GM19023 (cell line): ENCODE results near the gene RIBC2.
"Not testable (repeated sequence)": the region's sequence is repeated elsewhere in the genome, so short reads cannot be mapped to it uniquely, and the experiment has no call there.

Source experiments
- ATAC-seq: cut with Tn5 transposase; IDR thresholded peaks from one replicate; pipeline ENCODE4 v1.9.1; 2021; ENCODE audit warnings: mild to moderate bottlenecking, moderate library complexity; ENCODE audit not compliant: unreplicated experiment

The RIBC2 gene, protein sequence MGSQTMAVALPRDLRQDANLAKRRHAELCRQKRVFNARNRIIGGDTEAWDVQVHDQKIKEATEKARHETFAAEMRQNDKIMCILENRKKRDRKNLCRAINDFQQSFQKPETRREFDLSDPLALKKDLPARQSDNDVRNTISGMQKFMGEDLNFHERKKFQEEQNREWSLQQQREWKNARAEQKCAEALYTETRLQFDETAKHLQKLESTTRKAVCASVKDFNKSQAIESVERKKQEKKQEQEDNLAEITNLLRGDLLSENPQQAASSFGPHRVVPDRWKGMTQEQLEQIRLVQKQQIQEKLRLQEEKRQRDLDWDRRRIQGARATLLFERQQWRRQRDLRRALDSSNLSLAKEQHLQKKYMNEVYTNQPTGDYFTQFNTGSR

DNA sequence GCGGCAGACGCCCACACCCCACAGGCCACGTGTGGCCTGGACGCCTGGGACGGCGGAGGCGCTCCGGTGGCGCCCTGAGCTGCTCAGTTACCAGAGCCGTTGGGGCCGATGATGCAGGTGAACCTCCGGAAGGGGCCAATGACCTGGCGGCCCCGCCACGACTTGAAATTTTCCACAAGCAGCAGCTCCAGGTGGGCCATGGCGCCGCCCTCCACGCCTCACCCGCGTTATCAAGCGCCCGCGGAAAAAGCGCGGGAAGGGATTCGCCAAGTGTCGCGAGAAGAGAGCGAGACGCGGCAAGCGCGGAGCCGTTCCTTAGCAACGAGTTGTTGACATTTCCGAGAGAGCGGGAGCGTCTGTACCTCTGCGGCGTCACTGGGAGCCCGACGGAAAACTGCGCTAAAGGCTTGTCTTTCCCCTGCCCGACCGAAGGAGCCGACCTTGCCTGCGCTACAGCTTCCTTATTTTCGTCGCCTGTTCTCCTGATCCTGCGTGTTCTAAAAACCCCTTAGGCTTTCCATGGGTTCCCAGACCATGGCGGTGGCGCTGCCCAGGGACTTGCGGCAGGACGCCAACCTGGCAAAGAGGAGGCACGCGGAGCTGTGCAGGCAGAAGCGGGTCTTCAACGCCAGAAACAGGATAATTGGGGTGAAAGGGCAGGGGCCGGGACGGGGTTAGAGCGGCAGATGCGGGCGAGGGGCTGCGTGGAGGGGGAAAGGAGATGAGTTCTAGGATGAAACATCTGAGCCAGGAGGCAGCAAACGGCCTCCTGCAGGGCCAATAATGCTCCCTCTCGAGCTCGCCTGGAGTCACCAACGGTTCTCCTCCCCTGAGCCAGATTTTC is at the start of gene RIBC2, which contains the start of gene SMC1B:
Gene RIBC2, plus strand, starts transcription at position 326 of the 844 bp plus-strand sequence. Its CDS starts 194 bp downstream, at position 520.
Gene SMC1B, minus strand, starts transcription at position 232 of the 844 bp plus-strand sequence. Its CDS starts 32 bp downstream, at position 200.
- no peak for ATAC-seq

DNA sequence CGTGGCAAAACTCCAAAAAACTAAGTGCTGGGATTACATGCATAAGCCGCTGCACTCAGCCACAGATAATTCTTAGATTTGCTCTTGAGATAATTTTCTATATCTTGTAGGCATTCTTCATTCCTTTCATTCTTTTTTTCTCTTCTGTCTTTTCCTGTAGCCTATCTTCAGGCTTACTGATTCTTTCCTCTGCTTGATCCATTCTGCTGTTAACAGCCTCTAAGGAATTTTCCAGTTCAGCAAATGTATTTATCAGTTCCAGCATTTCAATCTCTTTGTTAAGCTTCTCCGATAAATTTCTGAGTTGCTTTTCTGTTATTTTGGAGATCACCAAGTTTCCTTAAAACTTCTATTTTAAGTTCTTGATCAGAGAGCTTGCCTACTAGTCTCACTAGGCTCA is 46.8 kb upstream of the RIBC2 start:
- no peak for ATAC-seq

DNA sequence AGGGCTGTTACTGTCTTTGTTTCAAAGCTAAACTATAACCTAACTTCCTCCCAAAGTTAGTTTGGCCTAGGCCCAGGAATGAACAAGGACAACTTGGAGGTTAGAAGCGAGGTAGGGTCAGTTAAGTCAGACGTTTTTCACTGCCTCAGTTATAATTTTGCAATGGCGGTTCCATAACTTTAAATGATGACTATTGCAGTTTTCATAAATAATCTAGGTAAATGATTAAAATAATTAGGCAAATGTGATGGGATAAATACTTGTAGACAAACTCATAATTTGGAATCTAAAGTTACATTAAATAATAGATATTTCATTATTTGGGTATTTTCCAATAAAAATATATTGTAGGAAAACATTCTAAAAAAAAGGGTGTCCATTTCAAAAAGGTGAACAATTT is 39.9 kb upstream of the RIBC2 start:
- ATAC-seq, result not testable (repeated sequence)

DNA sequence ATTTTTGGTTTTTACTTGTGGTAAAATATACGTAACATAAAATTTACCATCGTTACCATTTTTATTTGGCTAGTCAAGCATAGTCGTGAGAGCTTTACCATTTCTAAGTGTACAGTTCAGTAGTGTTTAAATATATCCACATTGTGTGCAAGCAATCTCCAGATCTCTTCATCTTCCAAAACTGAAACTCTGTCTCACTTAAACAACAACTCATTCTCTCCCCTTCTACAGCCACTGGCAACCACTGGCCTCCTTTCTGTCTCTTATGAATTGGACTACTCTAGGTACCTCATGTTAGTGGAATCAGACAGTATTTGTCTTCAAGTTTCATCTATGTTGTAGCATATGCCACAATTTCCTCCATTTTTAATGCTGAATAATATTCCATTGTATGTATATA is 37.5 kb upstream of the RIBC2 start:
- no peak for ATAC-seq

DNA sequence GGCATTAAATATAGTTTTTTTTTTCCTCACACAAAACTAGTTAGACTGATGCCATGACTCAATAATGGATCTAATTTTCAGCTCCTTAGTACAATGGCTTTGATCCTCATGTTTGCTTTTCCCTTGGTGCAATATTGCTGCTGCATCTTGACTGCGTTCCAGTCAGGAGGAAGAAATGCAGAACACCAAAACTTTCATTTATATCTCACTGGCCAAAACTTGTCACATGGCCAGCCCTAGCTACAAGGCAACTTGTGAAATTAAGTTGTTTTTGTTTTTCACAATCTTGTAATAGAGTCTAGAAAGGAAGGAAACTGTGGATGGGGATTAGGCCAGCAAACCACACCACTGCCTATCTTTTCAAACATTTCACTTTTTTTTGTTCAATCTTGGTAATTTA is 36.8 kb upstream of the RIBC2 start:
- ATAC-seq, result no peak

DNA sequence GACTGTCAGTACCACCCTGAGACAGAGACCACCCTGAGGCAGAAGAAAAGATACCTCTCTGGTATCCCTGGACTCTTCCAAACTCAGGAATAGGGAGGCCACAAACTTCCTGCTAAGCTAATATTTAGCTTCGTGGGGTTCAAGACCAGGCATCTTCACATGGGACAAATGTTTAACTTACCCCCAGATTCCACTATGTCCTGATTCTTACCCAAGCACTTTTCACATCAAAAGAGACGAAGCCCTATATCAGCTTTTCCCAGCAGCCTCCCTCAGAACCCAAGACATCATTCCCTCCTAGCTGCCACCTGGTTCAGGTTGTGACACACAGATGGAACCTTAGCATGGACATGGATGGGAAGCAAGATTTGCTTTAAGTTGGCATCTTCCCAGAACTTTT is 32.1 kb upstream of the RIBC2 start:
- ATAC-seq, result no peak

DNA sequence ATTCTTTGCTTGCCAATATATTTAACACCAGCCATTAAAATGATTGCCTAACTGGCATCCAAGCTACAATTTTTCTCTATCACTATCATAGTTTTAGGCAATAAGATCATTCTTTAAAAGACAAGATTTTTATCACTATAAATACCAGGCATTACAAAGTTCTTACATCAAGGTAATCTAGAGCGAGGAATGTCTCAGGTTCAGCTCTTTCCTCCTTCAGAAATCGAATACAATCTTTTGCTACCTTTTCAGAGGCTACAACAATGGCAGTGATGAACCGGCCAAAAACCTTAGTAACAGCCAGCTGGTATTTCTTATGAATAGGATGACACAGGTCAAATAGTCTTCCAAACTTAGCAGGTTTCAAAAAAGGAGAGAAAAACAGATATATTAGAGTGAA is 23.9 kb upstream of the RIBC2 start:
- no peak for ATAC-seq

DNA sequence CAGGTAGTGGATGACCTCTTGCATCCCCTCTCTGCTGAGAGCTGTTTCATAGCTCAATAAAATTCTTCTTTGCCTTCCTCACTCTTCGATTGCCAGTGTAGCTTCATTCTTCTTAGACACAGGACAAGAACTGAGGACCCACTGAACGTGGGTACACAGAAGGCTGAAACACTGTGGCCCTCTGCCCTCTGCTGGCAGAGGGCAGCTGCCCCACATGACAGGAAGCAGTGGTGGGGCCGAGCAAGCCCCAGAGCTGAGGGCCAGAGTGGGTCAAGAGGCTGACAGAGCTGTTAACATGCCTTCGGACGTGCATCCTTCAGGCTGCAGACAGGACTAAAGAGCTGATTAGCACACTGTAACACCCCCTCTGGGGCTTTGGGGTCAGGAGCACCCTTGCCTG is 15.7 kb upstream of the RIBC2 start:
- ATAC-seq, result no peak

DNA sequence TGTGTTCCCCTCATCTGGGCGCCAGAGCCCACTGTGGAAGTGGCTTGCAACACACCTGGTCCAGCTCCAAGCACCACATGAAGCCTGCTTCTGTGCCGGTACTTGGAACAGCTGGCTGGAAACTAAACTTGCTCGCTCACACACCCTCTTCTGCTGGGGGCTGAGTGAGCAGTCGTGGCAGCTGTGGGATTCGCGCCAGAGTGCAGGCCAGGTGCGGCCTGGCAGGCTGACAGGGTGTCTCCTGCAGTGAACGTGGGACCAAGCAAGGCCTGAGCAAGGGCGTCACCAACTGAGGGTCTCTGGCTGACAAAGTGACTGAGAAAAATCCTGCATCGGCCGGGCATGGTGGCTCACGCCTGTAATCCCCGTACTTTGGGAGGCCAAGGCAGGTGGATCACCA is 15.3 kb upstream of the RIBC2 start:
- no peak for ATAC-seq

DNA sequence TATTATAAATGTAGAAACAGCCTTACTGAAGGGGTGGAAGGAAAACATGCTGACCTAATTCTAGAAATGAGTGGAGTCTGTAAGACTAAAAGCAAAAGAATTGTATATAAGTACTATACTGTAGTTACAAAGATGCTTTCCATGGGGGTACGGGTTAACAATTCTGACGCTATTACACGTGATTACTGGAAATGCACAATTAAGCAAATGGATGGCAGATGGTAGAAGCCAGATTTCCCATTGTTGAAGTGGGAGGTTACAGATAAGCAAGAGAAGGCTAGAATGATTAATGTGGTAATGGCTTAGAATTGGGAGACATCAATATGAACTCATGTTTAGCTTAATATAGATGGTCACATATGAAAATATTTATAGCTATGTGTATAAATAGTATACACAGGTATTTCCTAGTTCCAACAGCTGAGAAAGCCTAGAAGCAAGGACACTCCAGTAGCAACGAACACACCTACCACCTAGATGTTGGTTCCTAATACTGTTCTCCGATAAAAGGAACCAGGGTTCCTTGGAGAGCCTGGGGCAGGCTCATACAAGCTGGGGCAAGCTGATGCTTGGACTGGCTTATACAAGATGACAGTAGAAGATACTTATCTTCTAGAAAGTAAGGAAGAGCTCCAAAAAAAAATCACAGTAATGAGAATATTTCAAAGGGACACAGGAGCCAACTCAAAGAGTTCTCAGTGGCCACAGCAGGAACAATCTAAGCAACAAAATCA is 13.6 kb upstream of the RIBC2 start:
- no peak for ATAC-seq

DNA sequence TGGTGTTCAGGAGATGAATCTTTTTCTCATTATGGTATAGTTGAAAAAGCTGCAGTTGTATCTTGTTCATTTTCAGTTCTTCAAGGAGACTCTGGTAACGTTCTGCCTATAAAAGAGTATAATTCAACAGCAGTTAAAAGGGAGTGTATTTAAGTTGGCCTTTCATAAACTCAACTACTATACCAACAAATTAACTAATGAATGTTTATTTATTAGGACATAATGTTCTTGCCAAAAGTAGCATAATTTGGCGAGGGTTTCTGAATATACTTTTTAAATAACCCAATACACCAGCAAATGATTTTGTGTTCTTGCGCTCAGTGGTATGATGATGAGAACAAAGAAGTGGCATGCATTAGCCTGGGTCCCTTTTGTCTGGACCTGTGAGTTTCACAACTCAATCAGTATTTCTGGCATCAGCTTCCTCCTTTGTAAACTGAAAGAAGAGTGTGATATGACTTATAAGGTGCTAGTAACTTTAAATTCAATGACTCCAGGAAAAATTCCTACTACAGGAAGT is 11.0 kb upstream of the RIBC2 start:
- ATAC-seq, result no peak

DNA sequence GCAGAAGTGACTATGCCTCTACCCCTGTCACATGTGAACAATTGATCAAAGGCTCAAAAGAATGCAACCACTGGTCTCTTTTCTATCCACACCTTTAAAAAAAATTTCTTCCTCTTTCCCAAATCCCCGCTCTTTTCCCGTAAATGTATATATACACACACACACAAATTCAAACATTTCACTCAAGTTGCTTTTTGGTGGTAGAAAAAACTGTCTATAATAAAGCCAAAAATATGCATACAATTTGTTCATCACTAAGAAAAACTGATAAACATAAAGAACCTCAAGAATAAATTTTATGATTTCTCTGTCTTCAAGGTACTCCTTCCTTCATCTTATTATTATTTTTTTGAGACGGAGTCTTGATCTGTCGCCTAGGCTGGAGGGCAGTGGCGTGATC is 5.7 kb upstream of the RIBC2 start:
- no peak for ATAC-seq

DNA sequence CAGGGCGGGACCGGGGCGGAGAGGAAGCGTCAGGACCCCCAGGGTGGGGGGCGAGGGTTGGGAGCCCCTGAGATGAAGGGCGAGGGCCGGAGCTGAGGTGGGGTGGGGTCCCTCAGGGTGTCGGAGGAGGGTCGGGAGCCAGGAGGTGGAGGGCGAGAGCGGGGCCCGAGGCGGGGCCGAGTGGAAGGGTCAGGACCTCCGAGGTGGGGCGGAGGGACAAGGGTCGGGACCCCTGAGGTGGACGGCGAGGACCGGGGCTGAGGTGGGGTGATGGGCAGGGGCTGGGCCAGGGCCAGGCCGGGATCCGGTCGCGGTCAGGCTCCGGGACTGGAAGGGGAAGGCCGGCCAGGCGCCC is 503 bp upstream of the RIBC2 start:
- ATAC-seq, result no peak

DNA sequence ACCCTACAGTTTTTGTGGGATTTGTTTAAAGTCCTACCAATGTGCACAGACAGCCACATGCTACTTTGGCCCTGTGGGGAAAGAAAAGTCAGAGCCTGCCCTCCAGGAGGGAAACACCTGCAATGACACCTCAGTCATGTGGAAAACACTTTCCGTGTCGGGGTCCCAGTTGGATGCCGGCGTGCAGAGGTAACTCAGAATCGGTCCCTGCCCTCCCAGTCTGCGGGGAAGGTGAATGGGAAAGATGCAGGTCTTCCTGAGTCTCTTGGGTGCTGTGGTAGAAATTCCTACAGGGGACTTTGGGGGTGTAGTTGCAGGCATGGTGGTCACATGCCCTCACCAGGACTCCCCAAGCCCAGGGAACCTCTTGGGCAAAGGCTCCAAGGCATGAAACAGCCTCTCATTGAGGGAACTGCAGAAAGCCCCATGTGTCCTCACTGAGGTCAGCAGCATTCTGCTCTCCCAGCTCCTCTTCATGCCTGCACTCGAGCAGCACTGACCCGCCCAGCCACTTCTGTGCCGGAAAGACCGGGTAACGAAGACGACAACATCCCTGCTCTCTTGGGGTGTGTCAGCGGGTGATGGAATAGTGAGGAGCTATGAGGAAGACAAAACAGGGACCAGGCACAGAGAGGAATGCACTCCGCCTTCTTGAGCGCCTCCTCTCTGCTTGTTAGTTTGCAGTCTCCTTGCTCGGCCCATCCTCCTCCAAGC is 4.7 kb downstream of the RIBC2 start:
- ATAC-seq, result no peak

DNA sequence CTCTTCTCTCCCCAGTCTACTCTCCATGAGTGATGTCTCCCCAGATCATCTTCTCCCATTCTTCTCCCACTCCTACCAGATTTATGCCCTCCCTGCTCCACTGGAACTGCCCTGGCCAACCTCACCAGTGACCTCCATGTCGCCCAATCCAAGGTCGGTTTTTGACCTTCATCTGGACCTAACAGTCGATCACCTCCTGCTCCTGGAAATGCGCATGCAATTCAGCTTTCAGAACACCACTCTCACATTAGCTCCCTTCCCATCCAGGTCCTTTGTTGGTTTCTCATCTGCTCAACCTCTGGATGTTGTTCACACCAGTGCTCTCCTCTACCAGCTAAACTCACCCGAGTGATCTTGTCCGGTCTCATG is 5.3 kb downstream of the RIBC2 start:
- ATAC-seq, result no peak

DNA sequence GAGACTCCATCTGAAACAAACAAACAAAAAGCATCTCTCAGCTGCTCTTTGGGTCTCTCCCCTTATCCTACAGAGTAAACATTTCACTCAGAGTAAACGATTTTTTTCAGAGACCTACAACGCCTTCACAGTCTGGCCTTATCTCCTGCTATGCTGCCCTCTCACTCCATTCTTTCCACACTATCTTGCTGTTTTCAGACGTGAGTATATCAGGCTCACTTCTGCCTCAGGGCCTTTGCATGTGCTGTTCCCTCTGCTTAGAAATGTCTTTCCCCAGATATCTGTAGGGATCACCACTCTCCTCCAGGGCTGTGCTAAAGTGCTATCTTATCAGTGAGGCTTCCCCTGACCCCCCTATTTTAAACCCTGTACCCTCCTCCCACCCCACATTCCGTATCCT is 6.5 kb downstream of the RIBC2 start:
- no peak for ATAC-seq

DNA sequence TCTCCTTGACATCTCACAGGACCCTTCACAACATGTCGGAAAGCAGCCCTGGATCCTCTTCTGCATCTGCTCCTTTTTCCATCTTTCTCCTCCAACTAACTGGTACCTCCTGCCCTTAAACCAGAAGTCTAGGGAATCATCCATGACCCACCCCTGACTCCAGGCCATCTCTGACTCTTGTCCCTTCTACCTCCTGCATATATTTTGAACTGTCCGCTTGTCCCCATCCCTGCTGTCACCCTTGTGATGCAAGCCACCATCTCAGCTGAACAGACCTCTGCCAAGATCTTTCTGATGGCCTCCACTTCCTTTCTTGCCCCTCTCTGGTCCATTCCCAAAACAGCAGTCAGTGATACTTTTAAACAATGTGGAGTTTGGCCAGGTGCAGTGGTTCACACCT is 7.0 kb downstream of the RIBC2 start:
- ATAC-seq, result no peak

DNA sequence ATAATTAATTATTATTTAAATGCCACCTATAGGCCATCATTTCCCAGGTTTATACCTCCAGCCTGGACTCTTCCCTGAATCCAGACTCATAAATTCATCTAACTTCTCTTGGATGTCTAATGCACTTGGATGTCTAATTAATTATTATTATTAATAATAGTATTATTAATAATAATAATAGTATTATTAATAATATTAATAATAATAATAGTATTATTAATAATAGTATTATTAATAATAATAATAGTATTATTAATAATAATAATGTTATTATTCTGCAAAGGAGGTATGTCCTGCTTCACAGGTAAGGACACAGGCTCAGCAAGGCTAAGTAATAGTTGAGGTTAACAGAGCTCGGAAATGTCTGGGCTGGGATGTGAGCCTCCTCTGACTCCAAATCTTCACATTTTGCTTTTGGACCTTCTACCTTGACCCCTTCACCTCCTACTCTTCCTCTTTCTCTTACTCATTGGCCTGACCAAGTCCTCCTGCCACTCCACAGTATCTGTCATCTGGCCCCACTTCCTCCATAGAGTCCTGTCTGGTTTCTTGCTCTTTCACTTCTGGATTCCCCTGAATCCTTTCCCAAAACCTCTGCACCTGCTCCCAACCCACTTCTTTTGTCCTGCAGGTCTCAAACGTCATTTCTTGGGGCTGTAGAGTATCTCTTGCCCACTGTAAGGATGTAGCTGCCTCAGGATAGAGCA is 8.0 kb downstream of the RIBC2 start:
- ATAC-seq, result no peak

DNA sequence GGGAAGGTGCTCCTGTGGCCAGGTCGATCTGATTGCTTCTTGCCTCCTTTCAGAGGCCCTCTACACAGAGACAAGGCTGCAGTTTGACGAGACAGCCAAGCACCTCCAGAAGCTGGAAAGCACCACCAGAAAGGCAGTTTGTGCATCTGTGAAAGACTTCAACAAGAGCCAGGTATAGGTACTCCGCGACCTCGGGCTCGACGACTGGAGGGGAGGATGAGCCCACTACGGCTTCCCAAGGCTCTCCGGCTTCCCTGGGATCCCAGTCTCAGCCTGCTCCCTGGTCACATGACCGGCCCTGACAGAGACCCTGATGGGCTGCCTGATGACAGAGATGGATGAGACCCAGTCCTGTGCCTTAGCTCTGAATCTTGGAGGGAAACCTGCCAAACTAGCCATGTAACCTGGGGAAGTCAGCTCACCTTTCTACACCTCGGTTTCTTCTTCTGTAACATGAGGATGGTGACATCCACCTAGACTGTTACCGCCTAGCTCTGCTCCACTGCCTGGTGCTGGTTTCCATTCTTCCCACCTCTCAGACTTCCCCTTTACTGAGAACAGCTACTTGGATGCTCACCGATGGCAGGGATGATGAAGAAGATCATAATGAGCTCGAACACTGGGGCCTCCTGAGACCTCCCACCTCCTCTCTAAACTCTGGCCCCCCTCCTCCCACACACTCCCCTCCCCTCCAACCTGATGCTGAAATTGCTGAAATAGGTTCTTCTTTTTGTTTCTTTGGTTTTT is 8.9 kb downstream of the RIBC2 start:
- ATAC-seq, result no peak
